NCI-H748 treated with DMSO at 0.1 percent for 48 hours (cell line): Measurements from ENCODE around the gene PHLPP1.
A peak's percentile ranks its signal among the peaks of the same experiment; 100 is the strongest.

Source experiments
- DNase-seq: peaks from one replicate; lab custom pipeline; 2025; lab: John Stamatoyannopoulos, UW

PHLPP1 gene

GRCh38 chr18:62744076-62744968, 29.0 kb downstream of the PHLPP1 start:
- DNase-seq, result no peak

- no peak for DNase-seq
Measured at GRCh38 chr18:62745089-62745751, 29.9 kb downstream of the PHLPP1 start.

GRCh38 chr18:62749389-62749788, 34.0 kb downstream of the PHLPP1 start:
- no peak for DNase-seq

- no peak for DNase-seq
Measured at GRCh38 chr18:62751341-62751821, 36.0 kb downstream of the PHLPP1 start.

- DNase-seq, result no peak
Measured at GRCh38 chr18:62751977-62752376, 36.6 kb downstream of the PHLPP1 start.

- no peak for DNase-seq
Measured at GRCh38 chr18:62754026-62754425, 38.7 kb downstream of the PHLPP1 start.

GRCh38 chr18:62755454-62755853, 40.1 kb downstream of the PHLPP1 start:
- no peak for DNase-seq

GRCh38 chr18:62755946-62756345, 40.6 kb downstream of the PHLPP1 start:
- DNase-seq, result no peak

- DNase-seq, result no peak
Measured at GRCh38 chr18:62757399-62758010, 42.2 kb downstream of the PHLPP1 start.

- no peak for DNase-seq
Measured at GRCh38 chr18:62758591-62758990, 43.2 kb downstream of the PHLPP1 start.

- no peak for DNase-seq
Measured at GRCh38 chr18:62759704-62760402, 44.5 kb downstream of the PHLPP1 start.

GRCh38 chr18:62760403-62760734, 45.0 kb downstream of the PHLPP1 start:
- DNase-seq, result no peak

- DNase-seq, result no peak
Measured at GRCh38 chr18:62763101-62763521, 47.8 kb downstream of the PHLPP1 start.

GRCh38 chr18:62766266-62766665, 50.9 kb downstream of the PHLPP1 start:
- no peak for DNase-seq

GRCh38 chr18:62767321-62767720, 52.0 kb downstream of the PHLPP1 start:
- DNase-seq, result no peak

GRCh38 chr18:62767836-62768557, 52.7 kb downstream of the PHLPP1 start:
- no peak for DNase-seq

GRCh38 chr18:62768558-62768943, 53.2 kb downstream of the PHLPP1 start:
- peak; percentile 17 for DNase-seq

- DNase-seq, result no peak
Measured at GRCh38 chr18:62769216-62769615, 53.9 kb downstream of the PHLPP1 start.

GRCh38 chr18:62771494-62772270, 56.3 kb downstream of the PHLPP1 start:
- no peak for DNase-seq

GRCh38 chr18:62772860-62773584, 57.7 kb downstream of the PHLPP1 start:
- DNase-seq, result no peak
